ENCODE data around the gene MAML2.

MAML2 gene

GRCh38 chr11:96313163-96313562 is 29.8 kb downstream of the MAML2 start:
- DNase-seq: no peak
- Histone ChIP-seq H3K27ac (ENCODE audit: low read length) (no peak overlapping the region), H4K20me1 (ENCODE audit: insufficient read depth, low read length) (no peaks in the 10 kb centered on the region), H3K4me3 (ENCODE audit: low read length) (no peak overlapping the region), H3K79me2 (ENCODE audit: low read length) (peaks cover 92% of the 10 kb centered on the region), H2AFZ (ENCODE audit: low read length) (no peak overlapping the region), H3K4me1 (ENCODE audit: low read length) (peaks cover 19% of the 10 kb centered on the region), H3K9ac (ENCODE audit: low read length) (no peak overlapping the region), H3K36me3 (replicated peaks; ENCODE audit: insufficient read depth, low read length) (no peaks in the 10 kb centered on the region), H3F3A (ENCODE audit: insufficient read depth, low read length) (peaks cover 10% of the 10 kb centered on the region), H3K27me3 (replicated peaks; ENCODE audit: insufficient read depth, low read length) (no peaks in the 10 kb centered on the region), H3K4me2 (ENCODE audit: low read depth, low read length) (no peak overlapping the region), H3K9me3 (replicated peaks; ENCODE audit: insufficient read depth, low read length) (no peaks in the 10 kb centered on the region), H3K9me2 (replicated peaks; ENCODE audit: insufficient read depth, low read length) (no peaks in the 10 kb centered on the region)
- TF ChIP-seq CTCF (IDR thresholded peaks at IDR 0.05; ENCODE audit: low read length) (no peak), EZH2phosphoT487 (IDR thresholded peaks at IDR 0.05; ENCODE audit: low read length) (no peak), EZH2 (optimal IDR thresholded peaks at IDR 0.05; ENCODE audit: low read depth, low read length) (no peak)

GRCh38 chr11:96311120-96311568 is 31.9 kb downstream of the MAML2 start:
- no peak for DNase-seq
- no peak overlapping the region for H3K4me3 ChIP-seq (ENCODE audit: low read length)
- no peak overlapping the region for H2AFZ ChIP-seq (ENCODE audit: low read length)
- no peak overlapping the region for H3K9ac ChIP-seq (ENCODE audit: low read length)
- no peak overlapping the region for H3K4me2 ChIP-seq (ENCODE audit: low read depth, low read length)
- H3K9me3 ChIP-seq (replicated peaks; ENCODE audit: insufficient read depth, low read length): no peaks in the 10 kb centered on the region
- no peaks in the 10 kb centered on the region for H3K36me3 ChIP-seq (replicated peaks; ENCODE audit: insufficient read depth, low read length)
- no peaks in the 10 kb centered on the region for H3K9me2 ChIP-seq (replicated peaks; ENCODE audit: insufficient read depth, low read length)
- H3K27me3 ChIP-seq (replicated peaks; ENCODE audit: insufficient read depth, low read length): no peaks in the 10 kb centered on the region
- H3F3A ChIP-seq (ENCODE audit: insufficient read depth, low read length): no peaks in the 10 kb centered on the region
- TF ChIP-seq EZH2 (optimal IDR thresholded peaks at IDR 0.05; ENCODE audit: low read depth, low read length) (no peak), EZH2phosphoT487 (IDR thresholded peaks at IDR 0.05; ENCODE audit: low read length) (no peak), CTCF (IDR thresholded peaks at IDR 0.05; ENCODE audit: low read length) (no peak)
- no peaks in the 10 kb centered on the region; the same call in 1 of the 2 replicates for H4K20me1 ChIP-seq (ENCODE audit: insufficient read depth, low read length)
- H3K79me2 ChIP-seq (ENCODE audit: low read length): peaks cover 92% of the 10 kb centered on the region
- peaks cover 9% of the 10 kb centered on the region for H3K4me1 ChIP-seq (ENCODE audit: low read length)
- H3K27ac ChIP-seq (ENCODE audit: low read length): no peak overlapping the region

- no peak overlapping the region for H3K9ac ChIP-seq (ENCODE audit: low read length)
- H3K4me3 ChIP-seq (ENCODE audit: low read length): no peak overlapping the region
- no peaks in the 10 kb centered on the region for H3K9me2 ChIP-seq (replicated peaks; ENCODE audit: insufficient read depth, low read length)
- H3K4me2 ChIP-seq (ENCODE audit: low read depth, low read length): no peak overlapping the region
- no peaks in the 10 kb centered on the region for H3K27me3 ChIP-seq (replicated peaks; ENCODE audit: insufficient read depth, low read length)
- H3K9me3 ChIP-seq (replicated peaks; ENCODE audit: insufficient read depth, low read length): no peaks in the 10 kb centered on the region
- H2AFZ ChIP-seq (ENCODE audit: low read length): no peak overlapping the region
- peaks cover 9% of the 10 kb centered on the region for H3K4me1 ChIP-seq (ENCODE audit: low read length)
- peaks cover 90% of the 10 kb centered on the region for H3K79me2 ChIP-seq (ENCODE audit: low read length)
- no peaks in the 10 kb centered on the region for H3F3A ChIP-seq (ENCODE audit: insufficient read depth, low read length)
- H3K36me3 ChIP-seq (replicated peaks; ENCODE audit: insufficient read depth, low read length): no peaks in the 10 kb centered on the region
- H4K20me1 ChIP-seq (ENCODE audit: insufficient read depth, low read length): no peaks in the 10 kb centered on the region; the same call in 1 of the 2 replicates
- no peak for DNase-seq
- TF ChIP-seq EZH2 (optimal IDR thresholded peaks at IDR 0.05; ENCODE audit: low read depth, low read length): no peak
- no peak for TF ChIP-seq EZH2phosphoT487 (IDR thresholded peaks at IDR 0.05; ENCODE audit: low read length)
- TF ChIP-seq CTCF (IDR thresholded peaks at IDR 0.05; ENCODE audit: low read length): no peak
- H3K27ac ChIP-seq (ENCODE audit: low read length): no peak overlapping the region
These were observed 32.8 kb downstream of the MAML2 start for GRCh38 chr11:96310236-96310635.

Data from MM.1S (cell line).